Amniotic epithelial cell (primary cell): ENCODE measurements around the gene ARHGEF7.

Source experiments
- DNase-seq: peaks from one replicate; pipeline ENCODE4 v3.0.0-alpha.2; 2010; ENCODE audit warnings: low read depth

Gene ARHGEF7

DNA sequence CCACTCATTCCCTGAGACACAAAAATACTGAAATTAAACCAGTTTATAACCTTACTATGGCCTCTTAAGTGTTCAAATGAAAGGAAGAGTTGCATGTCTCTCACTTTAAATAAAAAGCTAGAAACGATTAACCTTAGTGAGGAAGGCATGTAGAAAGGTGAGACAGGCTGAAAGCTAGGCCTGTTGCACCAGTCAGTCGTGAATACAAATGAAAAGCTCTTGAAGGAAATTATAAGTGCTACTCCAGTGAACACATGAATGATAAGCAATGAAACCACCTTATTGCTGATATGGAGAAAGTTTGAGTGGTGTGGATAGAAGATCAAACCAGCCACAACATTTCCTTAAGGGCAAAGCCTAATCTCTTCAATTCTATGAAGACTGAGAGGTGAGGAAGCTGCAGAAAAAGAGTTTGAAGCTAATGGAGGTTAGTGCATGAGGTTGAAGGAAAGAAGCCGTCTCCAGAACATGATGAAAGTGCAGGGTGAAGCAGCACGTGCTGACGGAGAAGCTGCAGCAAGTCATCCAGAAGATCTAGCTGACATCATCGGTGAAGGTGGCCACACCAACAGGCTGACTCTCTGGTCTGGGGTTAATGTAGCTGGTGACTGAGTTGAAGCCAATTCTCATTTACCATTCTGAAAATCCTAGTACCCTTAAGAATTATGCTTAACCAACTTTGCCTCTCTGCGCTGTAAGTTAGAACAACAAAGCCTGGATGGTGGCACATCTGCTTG, 110.9 kb downstream of the ARHGEF7 start:
- DNase-seq, result no peak

DNA sequence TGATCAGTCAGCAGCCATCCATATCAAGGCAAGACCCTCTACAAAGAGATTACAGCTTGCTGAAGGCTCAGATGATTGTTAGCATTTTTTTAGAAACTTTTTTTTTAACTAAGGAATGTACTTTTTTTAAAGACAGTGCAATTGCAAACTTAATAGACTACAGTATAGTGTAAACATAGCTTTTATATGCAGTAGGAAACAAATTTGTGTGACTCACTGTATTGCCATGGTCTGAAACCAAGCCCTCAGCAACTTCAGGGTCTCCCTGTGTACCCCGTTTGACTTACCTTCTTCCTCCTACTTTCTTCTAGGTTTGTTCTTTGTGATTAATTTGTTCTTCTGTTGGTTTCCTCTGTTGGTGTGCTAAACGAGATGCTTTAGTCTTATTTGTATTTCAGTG, 112.3 kb downstream of the ARHGEF7 start:
- no peak for DNase-seq

DNA sequence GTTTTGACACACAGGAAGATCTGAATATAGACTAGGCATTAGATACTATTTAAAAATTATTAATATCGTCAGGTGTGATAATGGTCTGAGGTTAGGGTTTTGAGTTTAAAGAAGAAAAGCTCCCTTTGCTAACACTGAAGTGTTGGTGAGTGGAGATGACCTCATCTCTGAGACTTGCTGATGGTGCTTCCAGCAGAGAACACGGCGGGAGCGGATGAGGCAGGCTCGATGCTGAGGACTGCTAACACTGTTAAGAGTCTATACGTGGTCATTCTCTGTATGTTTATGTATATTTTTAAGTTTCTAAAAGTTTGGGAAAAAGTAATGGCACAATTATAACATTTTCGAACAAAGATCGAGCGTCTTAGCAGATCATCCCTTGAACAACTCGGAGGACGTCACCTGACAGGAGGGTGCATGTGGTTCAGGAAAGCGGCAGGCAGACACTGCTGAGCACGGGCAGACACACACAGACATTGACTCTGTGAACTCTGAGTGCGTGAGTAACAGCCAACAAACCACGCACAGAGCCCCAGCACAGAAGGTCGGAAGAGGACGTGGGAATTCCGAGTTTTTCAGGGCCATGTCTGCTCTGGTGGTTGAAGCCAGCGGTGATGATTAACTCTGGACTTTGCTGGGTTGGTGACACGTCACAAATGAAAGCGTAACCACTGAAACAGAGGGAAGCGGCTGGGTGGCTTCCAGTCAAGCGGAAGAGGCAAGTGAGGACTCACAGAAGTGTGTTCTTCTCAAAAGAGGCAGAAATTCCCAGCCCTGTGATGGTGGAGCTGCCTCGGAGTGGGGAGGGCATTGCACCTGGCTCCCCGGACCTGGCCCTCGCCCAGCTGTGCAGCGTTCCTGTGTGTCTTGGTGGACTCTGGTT, 113.4 kb downstream of the ARHGEF7 start:
- DNase-seq, result peak; percentile 20

DNA sequence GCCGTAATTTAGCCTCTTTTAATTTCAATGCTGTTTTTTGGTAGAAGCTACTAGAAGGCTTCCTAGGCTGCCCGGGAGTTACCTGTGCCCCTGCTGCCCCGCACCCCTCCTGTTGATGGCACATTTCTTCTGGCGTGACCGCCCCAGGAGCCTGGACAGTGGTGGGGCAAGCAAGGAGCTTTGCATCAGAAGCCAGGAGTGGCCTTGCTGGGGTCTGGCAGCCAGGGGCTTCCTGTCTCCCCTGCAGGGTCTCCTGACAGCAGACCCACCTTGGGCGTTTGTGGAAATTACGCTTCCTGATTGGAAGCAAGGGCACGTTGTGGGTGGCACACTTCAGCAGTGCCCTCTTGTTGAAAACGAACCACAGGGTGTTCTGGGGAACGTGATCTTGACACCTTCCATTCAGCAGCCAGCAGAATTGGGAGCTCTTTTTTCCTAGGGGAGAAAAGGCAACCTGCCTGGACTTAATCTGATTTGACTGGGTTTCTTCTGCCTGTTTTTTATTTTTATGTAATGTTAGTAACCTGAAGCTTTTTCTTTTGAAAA, 115.3 kb downstream of the ARHGEF7 start:
- DNase-seq, result no peak

DNA sequence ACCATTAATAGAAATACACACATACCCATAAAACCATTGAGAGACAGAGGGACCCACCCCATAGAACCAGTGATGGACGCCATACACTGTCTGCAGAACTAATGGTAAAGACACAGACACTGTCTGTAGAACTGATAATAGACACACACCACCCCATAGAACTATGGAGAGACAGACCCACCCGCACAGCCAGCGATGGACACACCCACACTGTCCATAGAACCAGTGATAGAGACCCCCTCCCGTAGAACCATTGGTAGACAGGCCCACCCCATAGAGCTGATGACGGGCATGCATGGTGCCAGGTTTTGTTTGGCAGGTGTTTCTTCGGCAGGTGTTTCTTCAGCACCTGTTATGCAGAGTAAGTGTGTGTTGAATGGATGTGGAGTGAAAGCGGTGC, 117.1 kb downstream of the ARHGEF7 start:
- no peak for DNase-seq

DNA sequence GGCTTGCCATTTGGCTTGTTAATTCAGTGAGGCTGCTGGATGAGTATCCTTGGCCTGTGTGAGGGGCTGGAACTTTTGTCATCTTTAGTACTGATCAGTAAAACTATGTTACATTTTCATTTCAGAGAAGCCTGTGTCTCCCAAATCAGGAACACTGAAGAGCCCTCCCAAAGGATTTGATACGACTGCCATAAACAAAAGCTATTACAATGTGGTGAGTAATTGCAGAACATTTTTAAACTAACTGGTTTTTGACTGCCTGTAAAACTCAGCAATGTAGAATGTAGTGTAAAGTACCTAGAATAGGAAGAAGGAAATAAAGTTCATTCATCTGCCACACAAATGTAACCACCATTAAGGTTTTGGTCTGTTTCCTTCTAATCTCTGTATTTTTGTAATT, 118.0 kb downstream of the ARHGEF7 start:
- no peak for DNase-seq

DNA sequence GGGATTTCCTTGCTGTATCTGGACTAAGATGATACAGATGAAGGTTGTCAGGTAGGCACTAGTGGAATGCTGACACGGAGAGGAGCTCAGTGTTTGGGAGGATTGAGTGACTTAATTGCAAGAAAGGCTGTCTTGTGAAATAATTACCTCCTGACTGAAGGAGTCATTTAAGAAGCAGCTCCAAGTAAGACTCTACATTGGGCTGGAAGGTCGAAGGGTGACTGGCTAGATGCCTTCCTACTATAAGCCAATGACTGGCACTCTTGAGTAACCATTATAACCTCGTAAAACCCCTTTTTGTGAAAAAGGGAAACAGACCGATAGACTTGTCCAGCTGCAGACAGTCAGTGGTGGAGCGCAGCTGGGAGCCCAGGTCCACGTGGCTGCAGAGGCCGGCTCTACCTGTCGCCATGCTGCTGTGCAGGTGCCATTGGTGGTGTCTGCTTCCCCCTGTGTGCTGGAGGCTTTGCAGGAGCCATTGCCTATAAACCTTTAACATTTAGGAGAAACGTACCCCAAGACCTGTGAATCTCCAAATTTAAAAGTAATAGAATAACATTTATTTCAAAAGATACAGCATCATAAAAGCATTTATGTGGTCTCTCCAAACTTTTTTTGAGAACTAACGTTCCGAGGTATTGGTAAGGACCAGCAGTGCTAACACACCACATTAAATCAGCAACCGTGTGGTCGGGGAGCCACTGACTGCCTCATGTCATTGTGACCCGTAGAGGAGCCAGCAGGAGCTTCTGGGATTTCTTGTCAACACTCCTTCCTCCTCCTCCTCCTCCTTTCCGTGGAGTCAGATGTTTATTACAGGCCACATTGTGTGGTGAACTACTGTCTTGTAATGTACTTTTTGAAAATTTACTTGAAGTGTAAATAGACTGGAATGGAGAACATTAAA, 124.9 kb downstream of the ARHGEF7 start:
- DNase-seq, result peak; percentile 45

DNA sequence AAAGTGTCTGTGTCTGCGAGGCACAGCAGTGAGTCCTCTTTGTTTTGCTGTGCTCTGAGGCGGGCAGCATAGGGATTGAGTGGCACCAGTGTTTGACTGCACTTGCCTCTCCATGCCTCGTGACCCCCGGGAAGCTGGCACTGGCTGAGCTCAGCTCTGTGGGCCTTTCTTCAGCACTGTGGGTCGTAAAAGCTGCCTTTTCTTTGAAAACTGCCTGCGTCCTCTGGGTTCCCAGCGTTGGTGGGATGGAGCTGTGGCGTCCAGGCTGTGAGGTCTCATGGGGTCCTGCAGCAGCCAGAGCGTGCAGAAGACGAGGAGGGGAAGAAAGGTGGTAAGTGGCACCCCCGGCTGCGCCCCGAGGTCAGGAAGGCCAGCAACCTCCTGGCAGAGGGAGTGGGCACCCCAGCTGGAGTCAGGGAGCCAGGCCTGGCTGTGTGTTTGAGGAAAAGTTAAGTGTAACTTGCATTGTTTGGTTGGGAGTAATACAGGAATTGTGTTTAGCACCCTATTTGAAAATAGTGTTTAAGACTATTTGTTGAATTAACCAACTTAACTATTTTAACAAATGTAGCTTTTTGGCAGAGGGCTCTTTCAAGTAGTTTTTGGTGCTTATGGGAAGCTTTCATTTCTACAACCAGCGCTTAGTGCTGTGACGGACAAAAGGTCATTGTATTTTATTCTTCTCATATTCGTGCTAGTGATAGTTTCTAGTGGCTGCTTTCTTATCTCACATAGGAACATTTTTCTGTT, 126.1 kb downstream of the ARHGEF7 start:
- no peak for DNase-seq

DNA sequence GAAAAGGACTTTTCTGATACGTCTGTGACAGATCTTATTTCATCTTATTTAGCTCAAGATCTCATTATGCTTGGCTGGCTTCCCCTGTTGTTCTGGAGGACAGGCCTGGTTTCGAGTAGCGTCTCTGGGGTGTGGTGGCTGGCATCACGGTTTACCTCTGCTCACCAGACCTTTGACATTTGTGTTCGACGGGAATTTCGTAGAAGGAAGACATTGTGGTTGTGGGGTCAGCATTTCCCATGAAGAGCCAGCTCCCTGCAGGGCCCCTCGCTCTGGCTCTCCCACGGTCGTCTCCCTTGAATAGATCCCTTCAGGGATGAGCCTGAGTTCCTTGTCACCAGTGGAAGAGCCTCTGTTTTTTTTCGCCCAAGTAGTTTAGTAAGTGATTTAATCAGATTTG, 126.8 kb downstream of the ARHGEF7 start:
- DNase-seq, result no peak

DNA sequence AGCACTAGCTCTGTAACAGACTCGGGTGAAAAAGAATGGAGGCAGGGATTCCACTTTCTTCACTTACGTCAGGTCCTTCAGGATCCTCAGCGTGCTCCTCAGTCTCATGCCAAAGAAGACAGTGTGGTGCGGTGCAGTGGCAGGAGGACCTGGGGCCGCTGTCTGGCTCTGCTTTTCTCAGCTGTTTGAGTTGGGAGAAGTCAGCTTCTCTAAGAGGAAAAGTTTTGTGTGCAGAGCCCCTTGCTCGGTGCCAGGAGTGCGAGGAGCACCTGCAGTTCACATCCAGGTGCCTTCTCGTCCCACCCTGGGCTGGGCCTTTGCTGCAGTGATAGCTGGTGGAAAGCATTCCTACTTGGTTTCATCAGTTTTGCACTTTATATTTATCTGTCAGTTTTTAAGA, 127.5 kb downstream of the ARHGEF7 start:
- no peak for DNase-seq

DNA sequence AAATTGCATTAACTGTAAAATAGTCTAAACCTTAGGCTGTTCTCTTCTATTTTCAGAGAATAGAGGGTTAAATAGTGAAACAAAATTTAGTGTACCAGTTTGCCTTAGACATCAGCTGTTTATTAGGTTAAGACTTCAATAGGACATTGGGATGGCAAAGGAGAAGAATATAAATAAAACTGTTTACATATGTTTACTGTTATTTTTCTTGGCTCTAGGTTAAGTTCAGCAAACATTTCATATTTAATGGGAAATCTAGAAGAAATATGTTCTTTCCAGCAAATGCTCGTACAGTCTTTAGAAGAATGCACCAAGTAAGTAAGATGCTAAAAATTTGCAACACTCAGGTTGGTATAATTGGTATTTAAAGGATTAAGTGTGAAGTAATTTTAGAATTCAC, 128.9 kb downstream of the ARHGEF7 start:
- DNase-seq, result no peak

DNA sequence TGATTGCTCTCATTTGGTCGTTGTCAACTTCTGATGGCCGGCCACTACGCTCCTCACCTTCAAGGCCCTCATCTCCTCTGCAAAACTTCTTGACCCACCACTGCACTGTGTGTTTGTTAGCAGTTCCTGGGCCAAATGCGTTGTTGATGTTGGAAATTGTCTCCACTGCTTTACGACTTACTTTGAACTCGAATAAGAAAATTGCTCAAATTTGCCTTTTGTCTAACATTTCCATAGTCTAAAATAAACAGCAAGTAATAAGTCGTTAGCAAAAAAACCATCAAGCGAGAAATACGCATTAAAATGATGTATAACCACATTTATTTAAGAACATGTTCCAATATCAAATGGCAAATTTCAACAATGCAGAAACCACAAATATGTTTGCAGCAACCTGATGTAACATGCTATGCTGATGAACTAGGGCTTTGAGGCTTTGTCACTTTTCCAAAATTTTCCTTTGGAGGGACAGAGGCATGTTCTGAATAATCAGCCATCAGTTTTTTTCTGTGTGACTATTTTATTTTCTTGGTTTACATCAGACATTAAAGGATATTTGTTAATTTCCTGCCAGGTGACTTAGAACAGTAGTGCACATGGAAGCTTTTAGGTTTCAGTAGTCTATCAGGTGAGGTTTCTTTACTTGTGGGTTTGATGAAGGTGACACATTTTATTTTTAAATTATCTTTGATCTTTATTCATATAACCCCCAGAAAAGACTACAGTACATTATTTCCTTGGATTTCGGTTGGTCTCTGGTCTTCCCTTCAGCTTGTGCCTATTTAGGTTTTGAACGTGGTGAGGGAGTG, 130.7 kb downstream of the ARHGEF7 start:
- no peak for DNase-seq

DNA sequence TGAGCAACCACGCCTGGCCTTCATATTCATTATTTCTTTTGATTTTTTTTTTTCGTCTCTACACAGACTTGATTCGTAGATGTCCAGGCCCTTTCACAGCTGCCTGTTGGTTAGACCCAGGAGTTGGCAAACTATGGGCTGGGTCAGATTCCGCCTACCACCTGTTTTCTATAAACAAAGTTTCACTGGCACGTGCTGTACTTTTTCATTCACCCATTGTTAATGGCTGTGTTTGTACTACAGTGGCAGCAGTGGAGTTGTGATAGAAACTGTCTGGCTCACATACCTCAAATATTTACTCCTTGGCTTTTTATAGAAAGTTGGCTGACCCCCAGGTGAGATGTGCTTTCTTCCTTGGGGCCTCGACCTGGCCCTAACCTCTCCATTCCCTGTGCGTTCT, 132.4 kb downstream of the ARHGEF7 start:
- no peak for DNase-seq

DNA sequence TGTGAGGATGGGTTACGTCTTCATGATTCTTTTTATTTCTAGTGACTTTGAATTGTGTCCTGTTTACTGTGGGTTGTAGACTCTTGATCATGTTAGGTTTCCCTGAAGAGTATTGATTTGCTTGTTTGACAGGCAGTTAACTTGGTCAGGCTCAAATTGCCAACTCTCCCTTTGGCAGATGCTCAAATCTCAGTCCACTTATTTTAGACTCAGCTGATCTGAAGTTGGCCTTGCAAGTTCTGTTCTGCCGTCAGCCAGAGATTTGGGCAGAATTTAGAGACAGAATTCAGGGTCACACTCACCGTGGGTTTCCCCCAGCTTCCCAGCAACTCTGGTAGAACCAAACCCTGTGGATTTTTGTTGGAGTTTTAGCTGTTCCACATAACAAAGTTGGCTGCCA, 133.7 kb downstream of the ARHGEF7 start:
- DNase-seq, result no peak

DNA sequence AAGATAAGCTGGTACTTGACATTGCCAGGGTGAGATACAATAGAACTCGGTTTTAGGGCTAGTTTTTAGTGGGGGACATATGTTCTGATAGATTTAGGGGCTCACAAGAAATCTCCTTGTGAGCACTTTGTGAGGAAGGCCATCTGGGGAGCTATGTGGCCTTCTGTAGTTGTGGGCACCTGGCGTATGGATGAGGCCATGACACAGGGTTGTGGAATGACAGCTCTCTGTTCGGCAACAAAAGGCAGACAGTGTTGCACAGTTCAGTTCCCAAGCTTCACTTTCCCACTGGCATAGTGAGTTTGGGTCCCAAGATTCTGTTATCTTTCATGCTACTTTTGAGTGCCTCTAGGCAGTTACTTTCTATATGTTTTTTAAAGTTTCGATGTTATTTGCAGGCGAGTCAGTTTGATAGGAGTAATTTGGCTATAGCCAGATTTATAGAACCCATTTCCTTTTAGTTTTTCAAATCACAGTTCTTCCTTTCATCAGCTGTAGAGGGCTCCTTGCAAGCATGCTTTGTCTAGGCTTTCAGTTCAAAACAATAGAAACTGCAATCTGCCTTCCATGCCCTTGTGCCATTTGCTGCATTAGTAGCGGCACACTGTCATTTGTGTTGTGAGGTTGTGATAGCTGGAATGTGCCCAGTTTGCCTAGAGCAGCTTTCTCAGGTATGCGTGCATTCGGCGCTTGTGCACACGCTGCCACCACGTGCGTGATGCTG, 134.7 kb downstream of the ARHGEF7 start:
- DNase-seq, result no peak

DNA sequence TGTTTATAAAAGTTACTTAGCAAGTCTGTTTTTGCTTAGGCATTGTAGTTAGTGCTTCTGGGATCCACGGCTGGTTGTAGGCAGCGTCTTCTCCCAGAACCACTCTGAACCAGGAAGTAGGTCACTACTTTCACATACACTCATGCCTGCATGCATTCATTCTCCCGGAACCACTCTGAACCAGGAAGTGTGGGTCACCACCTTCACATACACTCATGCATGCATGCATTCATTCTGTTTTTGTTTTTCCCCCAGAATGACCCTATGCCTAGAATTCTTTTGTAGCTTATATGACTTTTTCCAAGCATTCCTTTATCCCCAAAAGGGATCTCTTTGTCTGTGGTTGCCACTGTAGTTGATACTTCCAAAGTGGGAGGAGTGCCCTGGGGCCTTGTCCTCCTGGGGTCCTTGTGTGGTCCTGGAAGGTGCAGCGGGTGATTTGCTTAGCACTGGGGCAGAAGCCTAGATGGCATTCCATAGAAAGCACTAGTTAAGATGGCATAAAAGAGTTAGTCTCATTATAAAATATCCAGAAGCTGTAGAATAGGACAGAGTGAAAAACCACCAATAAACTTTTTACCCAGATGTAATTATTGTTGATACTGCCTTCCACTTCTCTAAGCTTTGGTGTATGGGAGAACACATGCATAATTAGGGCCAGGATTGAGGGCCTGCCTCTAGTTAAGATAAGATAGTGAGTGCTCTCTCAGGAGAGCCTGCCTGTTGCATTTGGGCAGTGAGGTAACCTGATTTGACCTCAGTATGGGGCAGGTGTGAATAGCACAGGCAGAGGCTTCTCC, 136.7 kb downstream of the ARHGEF7 start:
- no peak for DNase-seq

DNA sequence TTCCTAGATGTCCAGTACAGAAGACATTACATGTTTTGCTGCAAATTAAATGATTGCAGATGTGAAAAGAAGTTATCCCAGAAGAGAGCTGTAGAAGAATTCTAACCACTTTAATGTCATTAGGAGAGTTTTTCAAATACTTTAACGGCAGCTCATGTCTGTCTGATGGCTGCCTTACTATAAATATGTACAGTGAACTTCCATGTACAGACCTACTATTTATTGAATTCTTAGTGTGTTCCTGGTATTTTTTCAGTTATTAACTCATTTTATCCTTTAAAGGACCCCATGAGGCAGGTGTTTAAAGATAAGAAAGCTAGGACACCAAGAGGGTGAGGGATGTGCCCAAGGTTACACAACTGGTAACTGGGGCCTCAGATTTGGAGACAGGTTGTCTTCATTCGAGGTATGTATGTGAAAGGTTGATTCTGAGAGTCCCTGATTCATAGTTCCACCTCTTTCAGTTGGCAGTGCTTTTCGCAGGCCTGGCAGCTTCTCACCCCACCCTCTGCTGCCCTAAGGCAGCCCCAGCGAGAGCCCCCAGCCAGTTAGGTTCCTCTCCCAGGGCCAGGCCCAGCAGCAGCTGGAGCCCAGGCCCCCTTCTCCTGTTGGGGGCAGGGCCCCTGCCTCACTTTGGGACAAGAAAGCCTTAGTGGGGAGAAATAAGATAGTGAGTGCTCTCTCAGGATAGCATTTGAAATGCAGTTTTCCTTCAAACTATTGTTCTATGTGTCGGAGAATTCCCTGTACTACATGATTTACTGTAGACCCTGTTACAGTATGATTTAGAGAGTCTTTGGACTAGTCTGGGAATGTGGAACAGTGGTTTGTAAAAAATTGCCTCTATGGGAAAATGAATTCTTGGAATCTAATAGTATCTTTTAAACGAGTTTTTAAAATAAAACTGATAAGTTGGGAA, 137.6 kb downstream of the ARHGEF7 start:
- DNase-seq, result peak; percentile 11

DNA sequence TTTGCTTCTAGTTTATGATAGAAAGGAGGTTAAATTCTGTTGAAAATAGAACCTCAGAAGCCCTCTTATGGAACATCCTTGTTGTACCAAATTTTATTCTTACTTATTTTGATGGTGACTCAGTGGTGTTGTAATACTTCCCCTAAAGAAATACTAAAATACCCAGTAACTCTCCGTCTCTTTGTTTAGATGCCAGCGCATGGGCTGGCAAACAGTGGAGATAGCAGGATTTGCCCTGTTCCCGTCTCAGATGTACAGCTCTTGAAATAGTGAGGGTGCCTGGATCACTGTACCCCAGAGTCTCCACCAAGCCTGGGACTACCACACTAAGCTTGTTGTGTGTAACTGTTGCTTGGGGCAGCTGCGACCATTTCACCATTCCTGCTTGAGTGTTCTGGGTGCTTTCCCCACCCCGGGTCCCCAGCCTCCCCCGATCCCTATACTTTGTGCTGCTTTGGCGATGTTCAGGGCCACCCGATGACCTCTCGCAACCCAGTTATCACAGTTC, 138.3 kb downstream of the ARHGEF7 start:
- peak; percentile 27 for DNase-seq
